ENCODE measurements around the gene APOH. TPM values are rescaled to one million over a fixed set of nuclear protein-coding genes. Genes with fewer than 3 reads are reported as not detected.

The APOH gene
- total and polyA plus RNA-seq, 9 of the 15 experiments (the other 6 are each of a cell fraction or from before 2014, with no cell fraction given) = 1.1 TPM; not detected in 8

- H3K4me2 ChIP-seq (ENCODE audit: insufficient read depth, low read length) = no peak overlapping the region
- no peaks in the 10 kb centered on the region; a peak in 1 of 5 replicates for H3K27me3 ChIP-seq (ENCODE audit: control insufficient read depth in 2 of 2, insufficient read depth in 2 of 2, low read length in 2 of 2)
- TF ChIP-seq DDX20 (tag; IDR thresholded peaks at IDR 0.05; ENCODE audit: low read depth) = no peak
- TF ChIP-seq ZNF511 (CRISPR knock-in tag; IDR thresholded peaks at IDR 0.05) = no peak
- TF ChIP-seq HDAC2 (IDR thresholded peaks at IDR 0.05) = no peak
- no peak for TF ChIP-seq MYBL2 (IDR thresholded peaks at IDR 0.05; ENCODE audit: low read depth)
- no peak for TF ChIP-seq MYBL2 (CRISPR knock-in tag; IDR thresholded peaks at IDR 0.05; ENCODE audit: borderline replicate concordance)
- TF ChIP-seq GABPB2 (CRISPR knock-in tag; conservative IDR thresholded peaks at IDR 0.05) = no peak
- no peak for TF ChIP-seq KLF1 (tag; IDR thresholded peaks at IDR 0.05)
- TF ChIP-seq THRB (CRISPR knock-in tag; conservative IDR thresholded peaks at IDR 0.05) = no peak
- no peak for TF ChIP-seq LCOR (CRISPR knock-in tag; IDR thresholded peaks at IDR 0.05)
- no peak for TF ChIP-seq EHMT2 (IDR thresholded peaks at IDR 0.05)
- no peak for TF ChIP-seq RBM17 (IDR thresholded peaks at IDR 0.05; ENCODE audit: borderline replicate concordance, low read depth, low read length)
- DNase-seq (ENCODE audit: extremely low read depth in 1 of 4, low spot score in 3 of 4) (no peak), FAIRE-seq (no peak), ATAC-seq (no peak)
- in situ Hi-C loops (cut with MboI) (no loop called here), intact Hi-C loops (cut with micrococcal nuclease) (no loop called here)
- H3K4me3 ChIP-seq = no peak overlapping the region
- no peaks in the 10 kb centered on the region for H3K79me2 ChIP-seq (ENCODE audit: control insufficient read depth, insufficient read depth, low read length)
- no peak overlapping the region for H3K9ac ChIP-seq (ENCODE audit: insufficient read depth in 1 of 2, low read depth in 2 of 2, low read length in 2 of 2)
- H3K36me3 ChIP-seq (ENCODE audit: control insufficient read depth, insufficient read depth, low read length) = no peaks in the 10 kb centered on the region
- H3K4me1 ChIP-seq (replicated peaks in 1 of 2; ENCODE audit: control insufficient read depth in 2 of 2, insufficient read depth in 2 of 2, low read length in 2 of 2) = no peaks in the 10 kb centered on the region
- H3K9me1 ChIP-seq (ENCODE audit: control insufficient read depth, insufficient read depth, low read length) = no peaks in the 10 kb centered on the region
- no peaks in the 10 kb centered on the region for H4K20me1 ChIP-seq (replicated peaks; ENCODE audit: control insufficient read depth, insufficient read depth, low read length)
- ChIA-PET CTCF (ENCODE audit: low intra/inter-chr PET ratio) (no interaction called here), POLR2A (no interaction called here)
- no peak overlapping the region for H3K27ac ChIP-seq (ENCODE audit: extremely low read depth, low read depth, low read length)
- no peak overlapping the region for H2AFZ ChIP-seq (ENCODE audit: low read depth, low read length)
- H3K9me3 ChIP-seq (replicated peaks; ENCODE audit: control insufficient read depth, insufficient read depth, low read depth, low read length) = no peaks in the 10 kb centered on the region
- no TSS peak for BruUV-seq (replicated peaks)
Measured at GRCh38 chr17:66177048-66177447, 52.2 kb downstream of the APOH start.

All from K562 (cell line).